ENCODE results near the gene AVP.

Gene AVP

GRCh38 chr20:3102575-3103368 is 18.2 kb upstream of the AVP start:
- no peak for DNase-seq (ENCODE audit: extremely low spot score)
- ChIA-PET POLR2A (no interaction called here), CTCF (no interaction called here)
- TF ChIP-seq SUZ12 (IDR thresholded peaks at IDR 0.05), result no peak
- no peak for TF ChIP-seq FOXA1 (IDR thresholded peaks at IDR 0.05)
- no peak for TF ChIP-seq PKNOX1 (IDR thresholded peaks at IDR 0.05)

GRCh38 chr20:3101737-3102574 is 17.4 kb upstream of the AVP start:
- DNase-seq (ENCODE audit: extremely low spot score), result no peak
- TF ChIP-seq ARNT (IDR thresholded peaks at IDR 0.05), result no peak
- no peak for TF ChIP-seq LEF1 (IDR thresholded peaks at IDR 0.05; ENCODE audit: borderline replicate concordance)
- TF ChIP-seq SUZ12 (IDR thresholded peaks at IDR 0.05), result no peak
- TF ChIP-seq FOXA1 (IDR thresholded peaks at IDR 0.05), result no peak
- no peak for TF ChIP-seq CTBP1 (IDR thresholded peaks at IDR 0.05; ENCODE audit: borderline replicate concordance)
- no peak for TF ChIP-seq L3MBTL2 (conservative IDR thresholded peaks at IDR 0.05)
- no peak for TF ChIP-seq TARDBP (IDR thresholded peaks at IDR 0.05)
- no peak for TF ChIP-seq FOXK2 (IDR thresholded peaks at IDR 0.05)
- no peak for TF ChIP-seq NFRKB (IDR thresholded peaks at IDR 0.05)
- no peak for TF ChIP-seq HDGF (IDR thresholded peaks at IDR 0.05; ENCODE audit: borderline replicate concordance)
- TF ChIP-seq ZNF384 (IDR thresholded peaks at IDR 0.05), result no peak
- TF ChIP-seq ELF4 (IDR thresholded peaks at IDR 0.05), result no peak
- no peak for TF ChIP-seq BHLHE40 (IDR thresholded peaks at IDR 0.05; ENCODE audit: borderline replicate concordance)
- TF ChIP-seq SP1 (IDR thresholded peaks at IDR 0.05), result no peak
- no peak for TF ChIP-seq FOXM1 (IDR thresholded peaks at IDR 0.05; ENCODE audit: borderline replicate concordance)
- no peak for TF ChIP-seq PKNOX1 (IDR thresholded peaks at IDR 0.05)
- ChIA-PET POLR2A (no interaction called here), CTCF (no interaction called here)

DNA sequence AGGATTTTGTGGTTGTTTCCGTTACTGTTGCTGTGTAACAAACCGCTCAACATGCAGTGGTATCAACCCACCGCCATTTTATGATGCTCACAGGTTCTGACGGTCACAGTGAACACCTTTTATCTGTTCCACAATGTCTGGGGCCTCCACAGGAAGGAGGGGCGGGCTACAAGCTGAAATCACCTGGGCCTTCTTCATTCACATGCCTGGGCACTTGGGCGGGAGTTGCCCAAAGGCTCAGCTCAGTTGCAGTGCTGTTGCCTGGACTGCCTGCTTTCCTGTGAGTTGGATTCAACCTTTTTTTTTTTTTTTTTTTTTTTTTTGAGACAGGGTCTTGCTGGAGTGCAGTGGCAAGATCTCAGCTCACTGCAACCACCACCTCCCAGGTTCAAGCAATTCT is 16.7 kb upstream of the AVP start:
- ChIA-PET POLR2A (no interaction called here), CTCF (no interaction called here)
- no peak for TF ChIP-seq NFRKB (IDR thresholded peaks at IDR 0.05)
- no peak for TF ChIP-seq HDGF (IDR thresholded peaks at IDR 0.05; ENCODE audit: borderline replicate concordance)
- TF ChIP-seq SP1 (IDR thresholded peaks at IDR 0.05), result no peak
- no peak for TF ChIP-seq PKNOX1 (IDR thresholded peaks at IDR 0.05)
- TF ChIP-seq FOXK2 (IDR thresholded peaks at IDR 0.05), result no peak
- no peak for TF ChIP-seq ZNF384 (IDR thresholded peaks at IDR 0.05)
- no peak for TF ChIP-seq LEF1 (IDR thresholded peaks at IDR 0.05; ENCODE audit: borderline replicate concordance)
- no peak for TF ChIP-seq FOXM1 (IDR thresholded peaks at IDR 0.05; ENCODE audit: borderline replicate concordance)
- no peak for DNase-seq (ENCODE audit: extremely low spot score)

DNA sequence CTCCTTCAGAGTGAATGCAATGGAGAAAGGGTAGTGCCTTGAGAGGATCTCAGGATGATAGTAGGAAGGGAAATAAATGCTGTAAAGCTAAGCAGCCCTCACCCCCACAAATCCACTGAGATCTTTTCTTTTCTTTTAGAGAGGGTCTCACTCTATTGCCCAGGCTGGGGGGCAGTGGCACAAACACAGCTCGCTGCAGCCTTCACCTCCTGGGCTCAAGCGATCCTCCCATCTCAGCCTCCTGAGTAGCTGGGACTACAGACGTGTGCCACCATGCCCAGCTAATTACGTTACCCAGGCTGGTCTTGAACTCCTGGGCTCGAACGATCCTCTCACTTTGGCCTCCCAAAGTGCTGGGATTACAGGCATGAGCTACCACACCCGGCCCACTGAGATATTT is 16.0 kb upstream of the AVP start:
- DNase-seq (ENCODE audit: extremely low spot score), result no peak
- ChIA-PET CTCF (no interaction called here), POLR2A (interaction anchor here (0.6 kb wide), 1 partner anchor 59 kb away, joined by 4 read pairs; the partner anchor contains the start of genes FASTKD5 and UBOX5)
- TF ChIP-seq ELF4 (IDR thresholded peaks at IDR 0.05) (no peak), FOXM1 (IDR thresholded peaks at IDR 0.05; ENCODE audit: borderline replicate concordance) (no peak), BHLHE40 (IDR thresholded peaks at IDR 0.05; ENCODE audit: borderline replicate concordance) (no peak), PKNOX1 (IDR thresholded peaks at IDR 0.05) (no peak), FOXA1 (IDR thresholded peaks at IDR 0.05) (no peak), TARDBP (IDR thresholded peaks at IDR 0.05) (no peak), ARNT (IDR thresholded peaks at IDR 0.05) (no peak), SP1 (IDR thresholded peaks at IDR 0.05) (no peak), SUZ12 (IDR thresholded peaks at IDR 0.05) (no peak), NFRKB (IDR thresholded peaks at IDR 0.05) (no peak), L3MBTL2 (conservative IDR thresholded peaks at IDR 0.05) (no peak), ZNF384 (IDR thresholded peaks at IDR 0.05) (no peak), HDGF (IDR thresholded peaks at IDR 0.05; ENCODE audit: borderline replicate concordance) (no peak), LEF1 (IDR thresholded peaks at IDR 0.05; ENCODE audit: borderline replicate concordance) (no peak), CTBP1 (IDR thresholded peaks at IDR 0.05; ENCODE audit: borderline replicate concordance) (no peak)

DNA sequence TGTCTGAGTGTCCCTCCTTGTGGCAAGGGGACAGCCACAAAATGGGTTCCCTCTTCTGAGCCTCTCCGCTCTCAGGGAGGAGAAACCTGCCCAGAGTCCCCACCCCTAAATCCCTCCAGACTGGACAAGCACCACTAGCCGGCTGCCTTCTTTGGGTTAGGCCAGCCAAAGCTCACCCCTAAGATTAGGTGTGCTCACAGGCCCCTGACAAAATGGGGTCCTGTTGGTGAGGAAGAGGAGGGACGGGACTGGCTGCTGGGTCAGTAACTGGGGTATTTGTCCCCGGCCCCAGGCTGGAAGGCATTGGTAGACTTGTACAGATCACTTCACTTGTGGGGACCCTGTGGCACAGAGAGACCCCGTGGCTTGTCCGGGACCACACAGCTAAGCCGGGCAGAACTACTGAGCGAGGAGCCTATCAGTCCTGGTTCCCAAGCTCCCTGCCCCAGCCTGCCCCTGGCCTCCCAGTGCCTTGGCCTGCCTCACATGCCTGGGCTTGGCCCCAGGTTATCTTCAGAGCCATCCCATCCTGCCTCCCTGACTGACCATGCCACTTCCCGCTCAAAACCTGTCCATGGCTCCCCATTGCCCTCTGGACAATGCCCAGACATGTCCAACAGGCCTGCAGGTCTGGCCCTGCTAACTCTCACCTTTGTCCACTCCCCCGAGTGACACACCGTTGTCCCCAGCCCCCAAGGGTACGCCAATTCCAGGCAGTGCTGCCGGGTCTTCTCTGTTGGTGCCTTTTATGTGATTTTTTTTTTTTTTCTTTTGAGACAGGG is 10.5 kb upstream of the AVP start:
- no peak for TF ChIP-seq FOXM1 (IDR thresholded peaks at IDR 0.05; ENCODE audit: borderline replicate concordance)
- no peak for TF ChIP-seq NFRKB (IDR thresholded peaks at IDR 0.05)
- no peak for TF ChIP-seq SUZ12 (IDR thresholded peaks at IDR 0.05)
- no peak for TF ChIP-seq SP1 (IDR thresholded peaks at IDR 0.05)
- TF ChIP-seq LEF1 (IDR thresholded peaks at IDR 0.05; ENCODE audit: borderline replicate concordance), result no peak
- no peak for TF ChIP-seq ZNF384 (IDR thresholded peaks at IDR 0.05)
- no peak for TF ChIP-seq FOXA1 (IDR thresholded peaks at IDR 0.05)
- no peak for TF ChIP-seq ELF4 (IDR thresholded peaks at IDR 0.05)
- TF ChIP-seq PKNOX1 (IDR thresholded peaks at IDR 0.05), result no peak
- TF ChIP-seq L3MBTL2 (conservative IDR thresholded peaks at IDR 0.05), result no peak
- no peak for TF ChIP-seq FOXK2 (IDR thresholded peaks at IDR 0.05)
- no peak for TF ChIP-seq ARNT (IDR thresholded peaks at IDR 0.05)
- TF ChIP-seq TARDBP (IDR thresholded peaks at IDR 0.05), result no peak
- no peak for TF ChIP-seq CTBP1 (IDR thresholded peaks at IDR 0.05; ENCODE audit: borderline replicate concordance)
- TF ChIP-seq BHLHE40 (IDR thresholded peaks at IDR 0.05; ENCODE audit: borderline replicate concordance), result no peak
- TF ChIP-seq HDGF (IDR thresholded peaks at IDR 0.05; ENCODE audit: borderline replicate concordance), result no peak

More for the DNA sequence above, 10.5 kb upstream of the AVP start:
- ChIA-PET CTCF (no interaction called here), POLR2A (no interaction called here)
- DNase-seq (ENCODE audit: extremely low spot score), result no peak

Measured in HEK293T (cell line).